Spleen (tissue), 11 donors: ENCODE results near the gene CSNK1D. TPM values are rescaled to one million over a fixed set of nuclear protein-coding genes. Genes with fewer than 3 reads are reported as not detected.
A peak's percentile ranks its signal among the peaks of the same experiment; 100 is the strongest.

Source experiments
- DNase-seq: peaks from one replicate; pipeline ENCODE4 v3.0.0-alpha.2; 2020
- H3K27ac ChIP-seq, 8 donors: fragments of 200-600 bp; sonication (generic) in 7 of 8; 1 replicate in 4 of 8; 2 replicates in 4 of 8; pipeline versions ENCODE4 v1.5.0 to v1.8.0; 2016 to 2021; ENCODE audit warnings: inconsistent platforms in 4 of 8, mild to moderate bottlenecking in 4 of 8, moderate library complexity in 1 of 8
- H3K27me3 ChIP-seq, 7 donors: fragments of 200-600 bp; sonication (generic) in 6 of 7; replicated peaks in 1 of 7; 1 replicate in 4 of 7; 2 replicates in 3 of 7; pipeline versions ENCODE4 v1.5.0 to v1.8.0; 2016 to 2021; ENCODE audit warnings: inconsistent platforms in 3 of 7, mild to moderate bottlenecking in 1 of 7
- H3K36me3 ChIP-seq, 6 donors: fragments of 200-600 bp; sonication (generic) in 5 of 6; 1 replicate in 4 of 6; 2 replicates in 2 of 6; pipeline versions ENCODE4 v1.5.0 to v1.8.0; 2016 to 2021; ENCODE audit warnings: inconsistent platforms in 2 of 6
- H3K4me1 ChIP-seq, 6 donors: fragments of 200-600 bp; sonication (generic) in 5 of 6; 1 replicate in 3 of 6; 2 replicates in 3 of 6; pipeline versions ENCODE4 v1.5.0 to v1.8.0; 2016 to 2021; ENCODE audit warnings: inconsistent platforms in 3 of 6
- H3K4me3 ChIP-seq, 8 donors: fragments of 200-600 bp; sonication (generic) in 7 of 8; 1 replicate in 4 of 8; 2 replicates in 4 of 8; pipeline versions ENCODE4 v1.5.0 to v1.8.0; 2016 to 2021; ENCODE audit warnings: inconsistent platforms in 4 of 8, mild to moderate bottlenecking in 4 of 8, moderate library complexity in 2 of 8
- H3K9me3 ChIP-seq, 8 donors: fragments of 200-600 bp; sonication (generic) in 7 of 8; 1 replicate in 4 of 8; 2 replicates in 4 of 8; pipeline versions ENCODE4 v1.5.0 to v1.8.0; 2016 to 2021; ENCODE audit warnings: inconsistent platforms in 4 of 8
- CTCF ChIP-seq, 11 experiments: fragments of 200-600 bp in 7 of 11; fragments of 450-650 bp in 4 of 11; sonication (generic) in 4 of 11; IDR thresholded peaks in 8 of 11; conservative IDR thresholded peaks in 3 of 11; 1 replicate in 7 of 11; 2 replicates in 4 of 11; pipeline versions ENCODE4 v1.4.0 to v1.8.0; 2016 to 2021; ENCODE audit warnings: antibody characterized with exemption in 11 of 11, inconsistent platforms in 4 of 11, mild to moderate bottlenecking in 1 of 11
- POLR2A ChIP-seq, 3 donors: fragments of 450-650 bp; IDR thresholded peaks; one replicate each; pipeline ENCODE4 v1.5.1; 2017; ENCODE audit warnings: antibody characterized with exemption in 3 of 3, mild to moderate bottlenecking in 1 of 3
- POLR2AphosphoS5 ChIP-seq, 3 donors: sonication (generic); formaldehyde crosslinking; IDR thresholded peaks; one replicate each; pipeline ENCODE4 v1.5.1; 2017; ENCODE audit warnings: antibody characterized with exemption in 3 of 3
- WGBS, 5 donors: extraction: QIAGEN DNeasy Blood & Tissue Kit in 3 of 5; methylation state at CpG; one replicate each; pipeline versions ENCODE4 v1.1.5 to v1.1.7; 2013 to 2018; 5-methylcytosine and 5-hydroxymethylcytosine counted together
- intact Hi-C: fragments of 100-400 bp; cut with DNase I; formaldehyde crosslinking; loops from one replicate; pipeline ENCODE4 v1.15.0; 2023; ENCODE audit warnings: low total_unique reads
- polyA plus RNA-seq, 3 donors: library from polyadenylated mRNA; stranded (reverse); fragments of 200-250 nt; gene quantifications; one replicate each; pipeline ENCODE4 v1.2.1, GENCODE V29; 2013
- total RNA-seq, 7 donors: library from RNA; depleted of rRNA in 3 of 7; stranded (reverse); fragments of >200 nt in 3 of 7; fragmentation: NEBNext Ultra II Directional in 4 of 7; extraction: Animal tissue kit (Norgen Biotek cat#: 25700) in 4 of 7; gene quantifications; one replicate each; pipeline versions ENCODE4 v1.1.0 to v1.2.1, GENCODE V29; 2016 to 2021
- donor health status: healthy with polysubstance abuse.
- donor health status: DM: no; HTN: no; CAD: no; lungs with moderate emphysema.
- donor health status: DM: no; HTN: no; CAD: no.
- donor health status: Bipolar disorder and iron deficiency.
- donor health status: healthy.
- donor health status: DM: no; HTN: no; CAD: no.
- donor health status: DM: yes; HTN: yes; CAD: no.

CSNK1D gene
- total and polyA plus RNA-seq, 10 donors = 46.5 to 216 (median 119) TPM

GRCh38 chr17:82309656-82310570 lies 36.4 kb upstream of the CSNK1D start:
- intact Hi-C loops = no loop called here
- peaks cover 0 to 23% (median 7%) of the 10 kb centered on the region in 6 donors for H3K4me1 ChIP-seq
- DNase-seq = no peak
- no peak overlapping the region for H3K4me3 ChIP-seq
- WGBS, 5 donors = 82 to 92% (median 86%) methylated on average over 21 to 27 of the region's 27 CpGs
- no peaks in the 10 kb centered on the region for H3K9me3 ChIP-seq
- TF ChIP-seq POLR2A (IDR thresholded peaks at IDR 0.05) (no peak), POLR2AphosphoS5 (IDR thresholded peaks at IDR 0.05) (no peak), CTCF (IDR thresholded peaks at IDR 0.05 in 8 of 11, conservative IDR thresholded peaks at IDR 0.05 in 3 of 11) (no peak)
- H3K36me3 ChIP-seq = peaks cover 0 to 10% (median 0%) of the 10 kb centered on the region in 6 donors
- H3K27ac ChIP-seq = no peak overlapping the region
- H3K27me3 ChIP-seq = peaks cover 0 to 43% (median 13%) of the 10 kb centered on the region in 7 donors

GRCh38 chr17:82305727-82306300 lies 32.3 kb upstream of the CSNK1D start:
- 46 to 65% (median 47%) methylated on average over 19 to 20 of the region's 20 CpGs for WGBS, 5 donors
- Histone ChIP-seq H3K4me1 (peaks cover 5 to 55% (median 35%) of the 10 kb centered on the region in 6 donors), H3K27ac (peak overlapping the region in 3 of 8 donors; percentile 41 to 96 (median 49)), H3K27me3 (peaks cover 0 to 43% (median 7%) of the 10 kb centered on the region in 7 donors), H3K36me3 (no peaks in the 10 kb centered on the region), H3K9me3 (no peaks in the 10 kb centered on the region), H3K4me3 (no peak overlapping the region)
- intact Hi-C loops = no loop called here
- peak; percentile 76 for DNase-seq
- TF ChIP-seq POLR2AphosphoS5 (IDR thresholded peaks at IDR 0.05) (no peak), POLR2A (IDR thresholded peaks at IDR 0.05) (no peak), CTCF (IDR thresholded peaks at IDR 0.05 in 8 of 11, conservative IDR thresholded peaks at IDR 0.05 in 3 of 11) (no peak)

DNA sequence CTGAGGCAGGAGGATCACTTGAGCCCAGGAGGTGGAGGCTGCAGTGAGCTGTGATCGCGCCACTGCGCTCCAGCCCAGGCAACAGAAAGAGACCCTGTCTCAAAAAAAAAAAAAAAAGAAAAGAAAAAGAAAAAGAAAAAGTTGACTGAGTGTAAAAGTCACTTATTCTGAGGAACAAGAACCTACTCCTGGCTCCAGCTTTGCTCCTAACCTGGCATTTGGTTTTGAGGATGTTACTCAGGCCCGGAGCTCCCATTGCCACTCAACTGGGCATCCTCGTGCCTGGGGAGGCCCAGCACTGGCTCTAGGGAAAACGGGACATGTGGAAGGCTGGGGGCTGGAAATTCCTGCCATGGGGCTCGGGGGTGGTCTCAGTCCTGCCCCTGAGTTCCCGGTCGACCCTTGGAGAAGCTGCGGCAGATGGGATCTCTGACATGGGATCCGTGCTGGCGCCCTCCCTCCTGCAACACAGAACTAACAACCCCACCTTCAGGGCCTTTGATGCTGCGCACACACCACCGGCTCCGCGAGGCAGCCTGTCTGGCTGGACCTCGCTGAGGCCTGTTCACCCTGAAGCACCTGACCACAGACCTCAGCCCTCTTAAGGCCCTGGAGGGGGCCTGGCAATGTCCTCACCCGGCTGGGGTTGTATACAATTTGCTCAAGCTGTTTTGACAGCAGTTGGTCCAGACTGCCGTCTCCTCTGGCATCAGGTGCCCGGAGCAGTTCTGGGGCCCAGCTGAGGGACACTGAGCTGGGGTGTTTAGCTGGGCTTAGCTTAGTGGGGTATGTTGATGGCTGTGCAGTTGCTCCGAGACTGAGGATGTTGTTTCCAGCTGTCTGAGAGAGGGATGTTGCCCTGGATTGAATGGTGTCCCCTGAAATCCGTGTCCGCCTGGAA lies 31.6 kb upstream of the CSNK1D start:
- Histone ChIP-seq H3K27ac (peak overlapping the region in 3 of 8 donors; percentile 41 to 96 (median 49)), H3K9me3 (no peaks in the 10 kb centered on the region), H3K4me3 (no peak overlapping the region), H3K27me3 (peaks cover 0 to 37% (median 7%) of the 10 kb centered on the region in 7 donors), H3K4me1 (peaks cover 8 to 63% (median 42%) of the 10 kb centered on the region in 6 donors), H3K36me3 (no peaks in the 10 kb centered on the region)
- WGBS, 5 donors = 82 to 90% (median 83%) methylated on average over 16 to 23 of the region's 23 CpGs
- TF ChIP-seq CTCF (IDR thresholded peaks at IDR 0.05 in 8 of 11, conservative IDR thresholded peaks at IDR 0.05 in 3 of 11) (no peak), POLR2AphosphoS5 (IDR thresholded peaks at IDR 0.05) (no peak), POLR2A (IDR thresholded peaks at IDR 0.05) (no peak)
- DNase-seq = peak; percentile 72
- intact Hi-C loops = no loop called here
